ENCODE measurements around the gene PGLYRP2.

Gene PGLYRP2

GRCh38 chr19:15443838-15444237 is 35.5 kb downstream of the PGLYRP2 start:
- no peak overlapping the region for H3K4me3 ChIP-seq (ENCODE audit: low read depth, low read length)
- DNase-seq (ENCODE audit: low read depth): no peak

- no peak for DNase-seq (ENCODE audit: low read depth)
- no peak overlapping the region for H3K4me3 ChIP-seq (ENCODE audit: low read depth, low read length)
Observed at GRCh38 chr19:15443325-15443724, 36.0 kb downstream of the PGLYRP2 start.

- H3K4me3 ChIP-seq (ENCODE audit: low read depth, low read length): no peak overlapping the region
- no peak for DNase-seq (ENCODE audit: low read depth)
Observed at GRCh38 chr19:15442142-15442920, 37.0 kb downstream of the PGLYRP2 start.

- no peak overlapping the region for H3K4me3 ChIP-seq (ENCODE audit: low read depth, low read length)
Observed at GRCh38 chr19:15441317-15441716, 38.0 kb downstream of the PGLYRP2 start.

GRCh38 chr19:15439821-15440641 is 39.3 kb downstream of the PGLYRP2 start:
- no peak for DNase-seq (ENCODE audit: low read depth)
- no peak overlapping the region for H3K4me3 ChIP-seq (ENCODE audit: low read depth, low read length)

More at GRCh38 chr19:15441317-15441716, 38.0 kb downstream of the PGLYRP2 start:
- no peak for DNase-seq (ENCODE audit: low read depth)

GRCh38 chr19:15439078-15439799 is 40.1 kb downstream of the PGLYRP2 start:
- no peak overlapping the region for H3K4me3 ChIP-seq (ENCODE audit: low read depth, low read length)
- no peak for DNase-seq (ENCODE audit: low read depth)

GRCh38 chr19:15438577-15438976 is 40.7 kb downstream of the PGLYRP2 start:
- DNase-seq (ENCODE audit: low read depth): no peak
- no peak overlapping the region for H3K4me3 ChIP-seq (ENCODE audit: low read depth, low read length)

- H3K4me3 ChIP-seq (ENCODE audit: low read depth, low read length): no peak overlapping the region
- DNase-seq (ENCODE audit: low read depth): no peak
Observed at GRCh38 chr19:15438124-15438496, 41.2 kb downstream of the PGLYRP2 start.

GRCh38 chr19:15437355-15438123 is 41.8 kb downstream of the PGLYRP2 start:
- no peak overlapping the region for H3K4me3 ChIP-seq (ENCODE audit: low read depth, low read length)
- no peak for DNase-seq (ENCODE audit: low read depth)

- no peak for DNase-seq (ENCODE audit: low read depth)
- no peak overlapping the region for H3K4me3 ChIP-seq (ENCODE audit: low read depth, low read length)
Observed at GRCh38 chr19:15436826-15437110, 42.5 kb downstream of the PGLYRP2 start.

GRCh38 chr19:15436012-15436825 is 43.1 kb downstream of the PGLYRP2 start:
- no peak for DNase-seq (ENCODE audit: low read depth)
- no peak overlapping the region for H3K4me3 ChIP-seq (ENCODE audit: low read depth, low read length)

- no peak for DNase-seq (ENCODE audit: low read depth)
- peak overlapping the region; percentile 66 for H3K4me3 ChIP-seq (ENCODE audit: low read depth, low read length)
Observed at GRCh38 chr19:15433519-15434069, 45.7 kb downstream of the PGLYRP2 start.

- peak overlapping the region; percentile 66 for H3K4me3 ChIP-seq (ENCODE audit: low read depth, low read length)
- peak; percentile 62 for DNase-seq (ENCODE audit: low read depth)
Observed at GRCh38 chr19:15432629-15433518, 46.4 kb downstream of the PGLYRP2 start.

- H3K4me3 ChIP-seq (ENCODE audit: low read depth, low read length): peak overlapping the region; percentile 87
Observed at GRCh38 chr19:15432018-15432494, 47.2 kb downstream of the PGLYRP2 start.

GRCh38 chr19:15431396-15432017 is 47.8 kb downstream of the PGLYRP2 start:
- DNase-seq (ENCODE audit: low read depth): no peak
- H3K4me3 ChIP-seq (ENCODE audit: low read depth, low read length): peak overlapping the region; percentile 87

More at GRCh38 chr19:15432018-15432494, 47.2 kb downstream of the PGLYRP2 start:
- no peak for DNase-seq (ENCODE audit: low read depth)

GRCh38 chr19:15430526-15431120 is 48.7 kb downstream of the PGLYRP2 start:
- DNase-seq (ENCODE audit: low read depth): no peak
- H3K4me3 ChIP-seq (ENCODE audit: low read depth, low read length): no peak overlapping the region

Data from skeletal muscle cell (primary cell).